GM03348 (cell line): ENCODE results near the gene GRAMD2B.
A peak's percentile ranks its signal among the peaks of the same experiment; 100 is the strongest.
"Not testable (repeated sequence)": the region's sequence is repeated elsewhere in the genome, so short reads cannot be mapped to it uniquely, and the experiment has no call there.

ENCODE experiments used
- DNase-seq: peaks from one replicate; pipeline ENCODE4 v3.0.0; 2012; ENCODE audit warnings: low spot score

Gene GRAMD2B

DNA sequence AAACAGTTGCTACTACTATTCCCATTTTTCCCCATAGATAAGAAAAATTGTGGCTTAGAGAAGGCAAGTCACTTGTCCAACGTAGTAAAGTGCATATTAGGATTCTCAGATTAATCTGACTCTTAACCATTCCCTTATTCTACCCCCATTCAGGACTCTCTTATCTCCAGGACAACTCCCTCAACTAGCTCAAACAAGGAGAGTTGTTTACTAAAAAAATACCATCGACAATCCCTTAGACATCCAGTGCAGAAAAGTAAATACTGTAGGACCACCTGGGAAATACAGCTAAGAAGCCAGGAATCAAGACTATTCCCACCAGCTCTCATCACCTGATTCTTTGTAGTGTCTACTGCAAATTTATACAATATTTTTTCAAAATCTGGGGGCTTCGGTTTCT lies 9.4 kb upstream of the GRAMD2B start:
- no peak for DNase-seq

DNA sequence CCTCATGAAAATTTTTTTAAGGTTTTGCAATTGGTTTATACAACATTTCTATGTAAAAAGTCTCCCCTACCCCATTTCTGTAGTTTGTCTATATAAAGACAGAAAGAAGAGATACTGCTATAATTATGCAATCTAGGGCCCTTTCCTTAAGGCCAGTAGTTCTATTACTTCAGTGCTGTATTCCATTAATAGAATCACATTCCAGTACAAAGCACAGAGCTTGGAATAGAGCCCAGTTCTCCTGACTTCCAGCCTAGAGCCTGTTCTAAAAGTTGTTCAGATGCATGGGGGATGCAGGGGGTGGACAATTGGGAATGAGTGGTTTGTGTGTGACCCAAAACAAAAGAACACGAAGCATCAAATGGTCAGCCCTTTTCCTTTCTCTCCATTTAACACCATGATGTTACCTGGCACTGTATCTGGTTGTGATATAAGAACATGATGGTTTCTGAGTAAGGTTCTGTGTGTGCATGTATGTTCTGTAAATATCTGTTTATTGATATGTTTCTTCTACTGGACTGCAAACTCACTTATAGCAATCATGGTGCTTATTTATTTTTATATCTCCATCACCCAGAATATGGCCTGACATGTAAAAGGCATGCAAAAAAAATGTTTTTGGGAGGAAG lies 8.2 kb upstream of the GRAMD2B start:
- DNase-seq: peak; percentile 55

- DNase-seq: no peak
Measured at GRCh38 chr5:126415789-126416188, 7.4 kb upstream of the GRAMD2B start.

DNA sequence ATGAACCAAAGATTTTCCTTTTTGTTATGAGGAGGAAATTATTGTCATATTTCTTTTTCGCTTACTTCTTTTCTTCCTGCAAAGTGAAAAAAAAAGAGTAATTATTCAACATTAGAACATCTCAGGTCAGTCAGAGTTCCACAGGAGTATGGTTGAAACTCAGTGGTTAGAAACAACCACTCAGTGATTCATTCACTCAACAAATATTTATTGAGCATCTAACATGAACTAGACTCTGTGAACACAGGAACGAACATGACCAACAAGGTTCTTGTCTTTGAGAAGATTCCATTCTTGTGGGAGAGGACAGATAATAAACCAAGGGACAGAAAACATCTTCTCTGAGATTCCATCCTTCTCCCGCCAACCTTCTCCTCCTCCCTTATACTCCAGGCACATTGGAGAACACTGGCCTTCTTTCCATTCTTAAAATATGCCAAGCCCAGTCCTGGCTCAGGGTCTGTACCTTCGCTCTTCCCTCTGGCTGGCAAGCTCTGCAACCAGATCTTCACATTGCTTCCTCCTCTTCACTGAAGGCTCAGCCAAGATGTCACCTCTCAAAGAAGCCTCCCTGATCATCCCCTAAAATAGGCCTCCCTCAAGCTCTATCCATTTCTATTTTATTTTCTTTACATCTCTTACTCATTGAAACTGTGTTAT lies 6.8 kb upstream of the GRAMD2B start:
- no peak for DNase-seq

- DNase-seq: no peak
Measured at GRCh38 chr5:126417178-126417577, 6.0 kb upstream of the GRAMD2B start.

- no peak for DNase-seq
Measured at GRCh38 chr5:126419102-126419501, 4.1 kb upstream of the GRAMD2B start.

DNA sequence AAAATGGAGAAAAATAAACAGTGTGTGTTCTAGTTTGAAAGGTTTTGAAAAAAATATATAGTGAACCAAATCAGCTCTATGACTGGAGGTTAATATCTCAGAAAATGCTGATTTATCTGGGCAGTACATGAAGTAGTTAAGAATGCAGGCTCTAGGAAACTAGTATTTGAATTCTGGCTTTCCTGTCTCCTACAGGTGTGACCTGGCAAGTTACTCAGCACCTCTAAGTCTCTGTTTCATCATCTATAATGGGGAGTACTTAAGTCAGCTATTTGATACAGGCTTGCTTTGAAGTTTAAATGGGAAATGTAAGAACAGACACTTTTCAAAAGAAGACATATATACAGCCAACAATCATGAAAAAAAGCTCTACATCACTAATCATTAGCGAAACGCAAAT lies 5.2 kb downstream of the GRAMD2B start:
- DNase-seq: no peak

GRCh38 chr5:126430631-126431030 lies 7.4 kb downstream of the GRAMD2B start:
- no peak for DNase-seq

DNA sequence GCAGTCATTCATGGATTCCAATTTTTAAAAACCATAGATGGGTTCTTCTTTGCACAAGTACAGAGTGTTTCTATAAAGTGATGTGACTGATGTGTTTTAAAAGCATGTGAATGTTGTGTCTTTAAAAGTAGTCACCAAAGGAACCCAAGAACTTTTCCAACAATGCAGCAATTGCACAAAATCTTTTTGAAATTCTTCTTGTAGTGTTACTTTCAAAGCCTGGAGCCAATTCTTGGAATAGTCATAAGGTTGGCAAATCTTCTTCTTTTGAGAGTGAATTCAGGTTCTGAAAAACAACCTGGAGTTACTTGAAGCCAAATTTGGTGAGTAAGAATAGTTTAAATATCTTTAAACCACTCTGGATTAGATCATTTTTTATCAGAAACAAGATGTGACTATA lies 10.5 kb downstream of the GRAMD2B start:
- DNase-seq: peak; percentile 46

DNA sequence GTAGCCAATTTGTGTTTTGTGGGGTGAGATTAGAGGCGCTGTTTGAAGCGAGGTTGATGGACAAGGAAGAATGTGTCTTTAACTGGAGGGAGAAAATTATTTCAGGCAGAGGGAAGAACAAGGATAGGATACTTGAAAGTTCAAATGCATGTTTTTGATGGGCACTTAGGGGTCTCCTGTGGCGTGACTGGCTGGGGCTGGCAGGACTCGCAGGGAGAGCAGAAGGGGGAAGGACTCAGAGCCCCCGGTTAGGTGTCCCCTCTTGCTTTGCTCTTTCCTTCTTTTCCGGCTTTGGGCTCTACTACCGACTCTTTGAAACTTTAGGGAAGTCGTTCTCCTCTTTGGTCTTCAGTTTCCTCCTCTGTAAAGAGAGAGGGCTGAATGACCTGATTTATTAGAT lies 12.1 kb downstream of the GRAMD2B start:
- no peak for DNase-seq

DNA sequence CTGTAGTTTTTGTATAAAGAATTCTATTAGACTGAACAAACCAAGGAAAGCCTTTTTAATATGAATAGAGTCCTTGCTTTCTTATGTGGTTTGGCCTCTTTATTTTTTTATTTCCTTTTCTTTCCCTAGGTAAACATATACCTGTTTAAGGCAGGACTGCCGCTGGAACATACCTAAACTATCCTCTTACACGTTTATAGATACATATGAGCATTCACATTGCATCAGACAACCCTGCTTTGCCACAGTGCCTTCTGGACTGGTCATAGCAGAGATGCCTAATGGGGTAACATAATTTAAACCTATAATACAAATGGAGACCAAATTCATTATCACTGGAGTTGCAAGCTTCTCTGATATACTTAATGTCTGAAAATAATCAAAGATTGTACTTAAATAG lies 12.5 kb downstream of the GRAMD2B start:
- no peak for DNase-seq

DNA sequence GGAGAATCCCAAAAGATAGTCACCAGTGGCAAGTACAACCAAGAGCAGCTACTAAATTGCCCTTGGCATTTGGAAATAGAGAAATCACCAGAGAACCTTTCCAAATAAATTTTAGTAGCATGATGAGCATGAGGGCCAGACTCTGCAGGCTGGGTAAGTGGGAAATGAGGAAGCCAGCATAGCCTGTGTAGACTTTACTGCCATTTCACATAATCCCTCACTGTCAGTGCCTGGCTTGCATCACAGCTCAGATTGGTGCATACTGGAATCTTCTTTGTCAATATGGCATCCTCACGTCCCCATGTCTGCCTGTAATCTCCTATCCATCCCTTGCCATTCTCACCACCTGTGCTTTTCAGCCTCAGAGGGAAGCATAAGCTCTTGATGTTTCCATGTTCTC lies 14.5 kb downstream of the GRAMD2B start:
- no peak for DNase-seq

DNA sequence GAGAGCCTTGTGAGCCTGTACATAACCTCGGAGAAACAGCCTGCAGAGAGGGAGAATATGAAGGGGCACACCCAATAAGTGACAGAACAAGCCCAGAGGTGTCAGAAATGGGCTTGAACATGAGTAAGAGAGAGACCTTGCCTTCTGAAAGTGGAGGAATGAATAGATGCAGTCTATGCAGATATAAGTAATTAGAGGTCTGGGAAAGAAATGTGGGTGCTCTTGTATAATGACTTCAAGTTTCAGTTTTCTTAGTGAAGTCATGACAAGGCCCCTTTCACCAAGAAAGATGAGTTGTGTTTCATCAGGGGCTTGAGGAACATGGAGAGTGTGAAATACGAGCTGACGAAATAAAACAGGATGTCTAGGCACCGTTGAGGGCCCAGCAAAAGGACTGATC lies 15.1 kb downstream of the GRAMD2B start:
- no peak for DNase-seq

- DNase-seq: peak; percentile 20
Measured at GRCh38 chr5:126438868-126439267, 15.7 kb downstream of the GRAMD2B start.

DNA sequence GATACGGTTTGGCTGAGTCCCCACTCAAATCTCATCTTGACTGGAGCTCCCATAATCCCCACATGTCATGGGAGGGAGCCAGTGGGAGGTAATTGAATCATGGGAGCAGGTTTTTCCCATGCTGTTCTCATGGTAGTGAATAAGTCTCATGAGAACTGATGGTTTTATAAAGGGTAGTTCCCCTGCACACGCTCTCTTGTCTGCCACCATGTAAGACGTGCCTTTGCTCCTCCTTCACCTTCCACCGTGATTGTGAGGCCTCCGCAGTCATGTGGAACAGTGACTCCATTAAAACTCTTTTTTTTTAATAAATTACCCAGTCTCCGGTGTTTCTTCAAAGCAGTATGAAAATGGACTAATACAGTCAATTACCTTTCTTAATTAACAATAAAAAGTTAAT lies 16.5 kb downstream of the GRAMD2B start:
- not testable (repeated sequence) for DNase-seq

- no peak for DNase-seq
Measured at GRCh38 chr5:126441230-126441629, 18.0 kb downstream of the GRAMD2B start.

- no peak for DNase-seq
Measured at GRCh38 chr5:126443374-126443851, 20.2 kb downstream of the GRAMD2B start.

DNA sequence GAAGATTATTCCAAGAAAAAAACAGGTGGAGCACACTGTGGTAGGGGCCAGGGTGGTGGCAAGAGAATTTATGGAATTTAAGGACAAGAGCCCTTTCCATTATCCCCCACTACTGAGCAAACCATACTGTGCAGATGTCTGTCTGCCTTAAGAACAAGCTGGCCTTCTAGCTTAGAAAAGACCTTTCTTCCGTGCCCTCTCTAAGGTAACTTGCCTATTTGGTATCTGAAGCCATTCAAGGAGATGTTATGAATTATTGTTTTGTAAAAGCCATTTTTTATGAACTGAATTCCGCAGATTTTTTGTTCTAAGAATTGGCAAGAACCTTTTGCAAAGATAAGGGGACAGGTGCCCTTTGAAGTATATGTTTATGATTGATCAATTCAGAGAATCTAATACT lies 20.9 kb downstream of the GRAMD2B start:
- no peak for DNase-seq

DNA sequence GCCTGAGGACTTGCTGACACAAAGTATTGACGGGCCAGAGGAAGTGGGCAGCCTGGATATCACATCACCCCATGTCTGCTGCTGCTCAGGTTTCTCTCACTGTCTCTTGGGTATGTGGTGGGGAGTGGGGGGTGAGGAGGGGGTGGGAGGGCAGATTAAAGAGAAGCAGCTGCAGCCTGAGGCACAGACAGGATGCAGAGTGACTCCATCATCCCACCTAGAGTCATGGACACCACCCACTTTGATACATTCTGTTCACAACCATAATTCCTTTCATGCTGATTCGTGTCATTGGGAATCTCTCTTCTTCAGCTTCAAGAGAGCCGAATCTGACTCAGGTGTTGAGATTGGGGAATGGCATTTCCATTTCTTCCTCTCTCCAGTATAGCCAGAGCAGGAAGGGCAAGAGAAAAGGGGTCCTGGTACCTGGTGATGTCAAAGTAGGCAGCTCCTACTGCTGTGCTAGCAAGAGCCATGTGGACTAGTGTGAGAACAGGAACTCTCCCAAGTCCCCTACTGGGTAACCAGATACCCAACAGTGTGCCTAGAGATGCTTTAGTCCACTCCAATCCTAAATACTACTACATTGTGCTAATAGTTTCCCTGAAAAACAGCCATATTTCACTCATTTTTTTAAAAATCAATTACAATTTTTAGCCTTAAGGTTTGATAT lies 22.4 kb downstream of the GRAMD2B start:
- DNase-seq: no peak

- peak; percentile 78 for DNase-seq
Measured at GRCh38 chr5:126446498-126447224, 23.5 kb downstream of the GRAMD2B start.

- no peak for DNase-seq
Measured at GRCh38 chr5:126448720-126449119, 25.5 kb downstream of the GRAMD2B start.

DNA sequence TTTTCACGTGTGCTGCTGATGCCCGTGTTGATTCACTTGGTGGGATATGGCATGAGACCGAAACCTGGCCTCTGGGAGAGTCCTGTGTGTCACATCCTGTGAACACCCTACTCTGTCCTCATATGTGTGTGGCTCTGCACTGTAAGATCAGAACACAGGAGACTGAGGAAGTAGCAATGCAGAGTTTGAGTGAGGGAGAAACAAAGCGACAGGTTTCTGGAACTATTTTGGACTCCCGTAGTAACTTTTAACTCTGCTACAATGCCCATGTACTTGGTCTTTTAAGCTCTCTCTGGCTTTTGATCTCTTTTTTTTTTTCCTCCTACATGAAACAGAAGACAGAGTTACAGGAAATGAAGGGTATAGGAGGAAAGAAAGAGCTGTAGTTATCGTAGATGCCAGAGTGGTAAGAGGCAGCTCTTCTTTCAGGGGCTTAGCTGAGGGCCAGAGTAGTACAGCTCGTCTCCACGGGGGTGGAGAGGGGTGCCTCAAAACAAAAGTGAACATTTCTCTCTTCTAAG lies 26.6 kb downstream of the GRAMD2B start:
- peak; percentile 31 for DNase-seq
